Spleen (tissue), 7 donors: ENCODE data around the gene RBM23.

Source experiments
- CTCF ChIP-seq, 11 experiments: fragments of 200-600 bp in 7 of 11; fragments of 450-650 bp in 4 of 11; sonication (generic) in 4 of 11; IDR thresholded peaks in 8 of 11; conservative IDR thresholded peaks in 3 of 11; 1 replicate in 7 of 11; 2 replicates in 4 of 11; pipeline versions ENCODE4 v1.4.0 to v1.8.0; 2016 to 2021; ENCODE audit warnings: antibody characterized with exemption in 11 of 11, inconsistent platforms in 4 of 11, mild to moderate bottlenecking in 1 of 11
- POLR2A ChIP-seq, 3 donors: fragments of 450-650 bp; IDR thresholded peaks; one replicate each; pipeline ENCODE4 v1.5.1; 2017; ENCODE audit warnings: antibody characterized with exemption in 3 of 3, mild to moderate bottlenecking in 1 of 3
- POLR2AphosphoS5 ChIP-seq, 3 donors: sonication (generic); formaldehyde crosslinking; IDR thresholded peaks; one replicate each; pipeline ENCODE4 v1.5.1; 2017; ENCODE audit warnings: antibody characterized with exemption in 3 of 3
- donor health status: DM: no; HTN: no; CAD: no; lungs with moderate emphysema.
- donor health status: DM: no; HTN: no; CAD: no.
- donor health status: DM: no; HTN: no; CAD: no.

- TF ChIP-seq CTCF (IDR thresholded peaks at IDR 0.05 in 8 of 11, conservative IDR thresholded peaks at IDR 0.05 in 3 of 11) (no peak), POLR2A (IDR thresholded peaks at IDR 0.05) (no peak), POLR2AphosphoS5 (IDR thresholded peaks at IDR 0.05) (peak in 1 of 3 donors; percentile 28)
Measured at GRCh38 chr14:22849212-22849819, 69.6 kb downstream of the RBM23 start.
